Fibroblast of mammary gland (primary cell): ENCODE data around the gene ALDH9A1.
"Not testable (repeated sequence)": the region's sequence is repeated elsewhere in the genome, so short reads cannot be mapped to it uniquely, and the experiment has no call there.

ENCODE experiments used
- DNase-seq: peaks from one replicate; pipeline ENCODE4 v3.0.0-alpha.2; 2010; ENCODE audit warnings: low read depth
- H3K4me3 ChIP-seq: 2 replicates; pipeline ENCODE4 v1.5.1; 2011; ENCODE audit warnings: low read depth, mild to moderate bottlenecking, low read length, moderate library complexity; ENCODE audit not compliant: control insufficient read depth
- CTCF ChIP-seq: conservative IDR thresholded peaks from 2 replicates; pipeline ENCODE4 v1.5.1; 2011; ENCODE audit warnings: low read depth, low read length, inconsistent platforms; ENCODE audit not compliant: control insufficient read depth, insufficient read depth

The ALDH9A1 gene

GRCh38 chr1:165686121-165686970 lies 12.0 kb downstream of the ALDH9A1 start:
- no peak overlapping the region for H3K4me3 ChIP-seq
- no peak for DNase-seq
- TF ChIP-seq CTCF, result peak; percentile 16

- DNase-seq, result no peak
- no peak for TF ChIP-seq CTCF
- H3K4me3 ChIP-seq, result no peak overlapping the region
Measured at GRCh38 chr1:165683848-165684485, 14.4 kb downstream of the ALDH9A1 start.

GRCh38 chr1:165680773-165681172 lies 17.6 kb downstream of the ALDH9A1 start:
- DNase-seq, H3K4me3 ChIP-seq: not testable (repeated sequence)

- no peak for DNase-seq
- no peak overlapping the region for H3K4me3 ChIP-seq
- TF ChIP-seq CTCF, result no peak
Measured at GRCh38 chr1:165680303-165680702, 18.1 kb downstream of the ALDH9A1 start.

- no peak for DNase-seq
- TF ChIP-seq CTCF, result no peak
- no peak overlapping the region for H3K4me3 ChIP-seq
Measured at GRCh38 chr1:165679282-165680036, 18.9 kb downstream of the ALDH9A1 start.

GRCh38 chr1:165678509-165678908 lies 19.9 kb downstream of the ALDH9A1 start:
- no peak for DNase-seq
- H3K4me3 ChIP-seq, result no peak overlapping the region
- no peak for TF ChIP-seq CTCF

- no peak for DNase-seq
- no peak for TF ChIP-seq CTCF
- no peak overlapping the region for H3K4me3 ChIP-seq
Measured at GRCh38 chr1:165675794-165676193, 22.6 kb downstream of the ALDH9A1 start.
